T-helper 1 cell treated with Interleukin-12 subunit alpha and Interleukin-12 subunit beta and Interleukin-4 antibody, amounts not matched to agents 30 μg/mL and 1 μg/mL, for 36 hours (primary cell): Measurements from ENCODE around the gene GET3.
"Not testable (repeated sequence)": the region's sequence is repeated elsewhere in the genome, so short reads cannot be mapped to it uniquely, and the experiment has no call there.

Source experiments
- H3K27ac Mint-ChIP-seq: one replicate; pipeline ENCODE4 v1.8.0; 2021; ENCODE audit warnings: mild to moderate bottlenecking, mixed read lengths
- H3K27me3 Mint-ChIP-seq: one replicate; pipeline ENCODE4 v1.8.0; 2021; ENCODE audit warnings: low read depth, mixed read lengths
- H3K36me3 Mint-ChIP-seq: one replicate; pipeline ENCODE4 v1.8.0; 2021; ENCODE audit warnings: low read depth, mixed read lengths
- H3K4me1 Mint-ChIP-seq: one replicate; pipeline ENCODE4 v1.8.0; 2021; ENCODE audit warnings: low read depth, mixed read lengths
- H3K4me3 Mint-ChIP-seq: one replicate; pipeline ENCODE4 v1.8.0; 2021; ENCODE audit warnings: mild to moderate bottlenecking, moderate library complexity, mixed read lengths
- H3K9me3 Mint-ChIP-seq: one replicate; pipeline ENCODE4 v1.8.0; 2021; ENCODE audit warnings: mixed read lengths

The GET3 gene

DNA sequence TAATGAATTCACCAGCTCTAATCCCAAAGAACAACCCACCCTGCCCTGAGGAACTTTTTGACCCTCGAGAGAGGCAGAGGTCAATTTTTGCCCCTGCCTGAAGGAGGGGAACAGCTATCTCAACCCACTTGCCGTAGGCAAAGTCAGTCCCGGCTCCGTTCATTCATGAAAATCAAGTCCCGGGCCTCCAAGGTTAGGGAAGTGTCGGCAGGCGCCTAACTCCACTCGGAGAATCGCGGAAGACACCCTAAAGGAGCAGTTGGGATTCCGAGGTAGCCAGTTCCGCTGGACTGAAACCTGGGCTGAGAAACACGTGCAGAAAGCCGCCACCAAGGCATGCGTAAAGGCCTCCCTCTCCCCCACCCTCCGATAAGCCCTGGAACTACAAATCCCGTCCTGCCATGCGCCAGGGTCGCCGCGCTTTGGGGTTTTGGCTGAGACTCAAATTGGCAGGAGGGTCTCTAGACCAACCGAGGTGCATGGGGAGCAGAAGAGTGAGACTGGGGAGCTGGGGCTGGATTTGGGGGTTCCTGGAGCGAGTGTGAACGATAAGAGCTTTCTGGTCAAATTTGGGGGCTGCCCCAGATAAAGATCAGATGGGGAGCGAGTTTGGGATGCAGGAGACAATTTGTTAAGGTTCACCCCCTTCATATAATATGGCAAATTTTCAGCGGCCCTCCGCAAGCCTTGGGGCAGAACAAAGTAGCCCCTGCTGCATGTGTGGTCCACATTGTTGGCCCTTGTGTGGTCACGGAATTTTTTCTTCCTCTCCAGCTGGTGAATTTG is 13.5 kb upstream of the GET3 start, which contains the start of gene TNPO2:
TNPO2 (minus strand) TSS at position 292 of the 786 bp plus-strand sequence. CDS start 2,955 bp downstream, outside the sequence.
- H3K36me3 Mint-ChIP-seq: peaks cover 13% of the 10 kb centered on the region
- H3K4me1 Mint-ChIP-seq: peaks cover 26% of the 10 kb centered on the region

DNA sequence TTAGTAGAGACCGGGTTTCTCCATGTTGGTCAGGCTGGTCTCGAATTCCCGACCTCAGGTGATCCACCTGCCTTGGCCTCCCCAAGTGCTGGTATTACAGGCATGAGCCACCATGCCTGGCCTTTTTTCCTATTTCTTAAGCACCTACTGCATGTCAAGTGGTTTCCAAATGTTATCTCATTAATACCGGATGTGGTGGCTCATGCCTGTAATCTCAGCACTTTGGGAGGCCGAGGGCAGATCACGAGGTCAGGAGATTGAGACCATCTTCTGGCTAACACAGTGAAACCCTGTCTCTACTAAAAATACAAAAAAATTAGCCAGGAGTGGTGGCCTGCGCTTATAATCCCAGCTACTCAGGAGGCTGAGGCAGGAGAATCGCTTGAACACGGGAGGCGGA is 11.7 kb upstream of the GET3 start:
- not testable (repeated sequence) for H3K4me3 Mint-ChIP-seq, H3K9me3 Mint-ChIP-seq, H3K27ac Mint-ChIP-seq, H3K27me3 Mint-ChIP-seq
- Mint-ChIP-seq H3K4me1 (peaks cover 28% of the 10 kb centered on the region), H3K36me3 (peaks cover 22% of the 10 kb centered on the region)

More for the DNA sequence above, 13.5 kb upstream of the GET3 start, which contains the start of gene TNPO2:
- H3K27me3 Mint-ChIP-seq: no peaks in the 10 kb centered on the region
- H3K4me3 Mint-ChIP-seq: peak within 1 kb of the TSS; percentile 94
- peak within 1 kb of the TSS; percentile 89 for H3K27ac Mint-ChIP-seq
- no peaks in the 10 kb centered on the region for H3K9me3 Mint-ChIP-seq

DNA sequence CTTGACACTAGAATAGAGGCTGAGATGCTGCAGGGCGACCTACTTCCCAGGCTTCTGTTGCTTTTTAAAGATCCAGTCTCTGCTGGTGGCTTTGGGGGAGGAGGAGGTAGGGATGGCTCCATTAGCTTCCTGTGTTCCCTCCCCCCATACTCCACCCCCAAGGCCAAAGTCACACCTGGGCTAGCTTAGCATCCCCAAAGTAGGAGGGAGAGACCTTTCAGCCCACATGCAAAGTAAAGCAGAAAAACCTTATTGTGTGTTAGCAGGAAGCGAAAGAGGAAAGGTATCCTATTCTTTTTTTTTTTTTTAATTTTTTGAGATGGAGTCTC is 10.3 kb upstream of the GET3 start:
- Mint-ChIP-seq H3K27me3 (no peaks in the 10 kb centered on the region), H3K4me1 (peaks cover 22% of the 10 kb centered on the region), H3K4me3 (no peak overlapping the region), H3K27ac (no peak overlapping the region), H3K9me3 (no peaks in the 10 kb centered on the region), H3K36me3 (peaks cover 25% of the 10 kb centered on the region)

DNA sequence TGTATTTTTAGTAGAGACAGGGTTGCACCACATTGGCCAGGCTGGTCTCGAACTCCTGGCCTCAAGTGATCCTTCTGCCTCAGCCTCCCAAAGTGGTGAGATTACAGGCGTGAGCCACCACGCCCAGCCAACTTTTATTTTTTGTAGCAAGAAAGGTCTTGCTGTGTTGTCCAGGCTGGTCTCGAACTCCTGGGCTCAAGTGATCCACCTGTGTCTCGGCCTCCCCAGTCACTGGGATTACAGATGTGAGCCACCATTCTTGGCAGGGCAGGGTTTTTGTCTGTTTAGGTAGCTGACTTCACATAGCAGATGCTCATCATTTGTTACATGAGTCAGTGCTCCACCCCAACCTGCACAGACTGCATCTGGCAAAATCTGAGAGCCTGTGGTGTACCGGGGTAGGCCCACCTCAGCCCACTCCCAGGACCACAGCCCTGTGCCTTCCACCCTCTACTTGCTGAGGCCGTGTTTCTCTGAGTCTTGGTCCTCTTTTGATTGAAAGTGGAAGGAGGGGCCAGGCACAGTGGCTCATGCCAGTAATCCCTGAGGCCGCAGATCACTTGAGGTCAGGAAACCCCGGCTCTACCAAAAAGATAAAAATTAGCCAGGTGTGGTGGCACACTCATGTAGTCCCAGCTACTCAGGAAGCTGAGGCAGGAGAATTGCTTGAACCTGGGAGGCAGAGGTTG is 9.4 kb upstream of the GET3 start:
- Mint-ChIP-seq H3K27me3 (no peaks in the 10 kb centered on the region), H3K4me3 (no peak overlapping the region), H3K27ac (no peak overlapping the region), H3K36me3 (peaks cover 29% of the 10 kb centered on the region), H3K9me3 (no peaks in the 10 kb centered on the region), H3K4me1 (peaks cover 22% of the 10 kb centered on the region)

DNA sequence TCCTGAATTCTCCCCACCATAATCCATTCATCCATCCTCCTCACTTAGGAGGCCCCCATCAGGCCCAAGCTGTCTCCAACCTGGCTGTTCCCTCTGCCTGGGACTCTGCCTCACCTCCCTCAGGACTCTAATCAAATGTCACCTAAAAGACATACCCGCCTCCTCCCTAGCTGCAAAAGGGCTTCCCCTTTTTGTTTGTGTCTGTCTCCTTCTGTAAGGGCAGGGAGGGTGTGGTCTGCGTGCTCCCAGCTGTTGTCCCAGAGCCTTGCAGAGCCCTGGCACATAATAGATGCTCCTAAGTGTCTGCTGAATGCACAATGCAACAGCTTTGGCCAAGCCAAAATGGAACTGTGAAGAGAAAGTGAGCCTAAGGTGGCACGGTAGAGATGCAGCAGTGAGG is 7.2 kb upstream of the GET3 start:
- Mint-ChIP-seq H3K27me3 (no peaks in the 10 kb centered on the region), H3K4me1 (peaks cover 20% of the 10 kb centered on the region), H3K36me3 (peaks cover 30% of the 10 kb centered on the region), H3K27ac (no peak overlapping the region), H3K9me3 (no peaks in the 10 kb centered on the region), H3K4me3 (no peak overlapping the region)

DNA sequence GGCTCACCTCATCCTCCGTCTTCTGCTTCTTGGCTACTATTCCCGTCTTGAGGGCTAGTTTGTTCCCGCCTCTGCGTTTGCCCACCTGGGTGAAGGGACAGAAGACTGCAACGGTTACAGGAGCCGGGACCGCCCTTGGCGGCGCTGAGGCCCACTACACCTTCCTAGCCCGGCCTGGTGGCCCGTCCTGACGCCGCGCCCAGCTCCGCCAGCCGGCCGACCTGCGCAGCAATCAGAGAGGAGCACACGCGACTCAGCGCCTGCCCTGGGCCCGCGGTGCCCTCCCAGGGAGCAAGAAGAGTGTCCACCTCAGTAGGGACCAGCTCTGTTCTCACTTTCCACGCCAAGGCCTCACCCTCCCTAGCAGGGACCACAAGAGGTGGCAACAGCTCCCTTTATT is 6.0 kb upstream of the GET3 start:
- no peak overlapping the region for H3K4me3 Mint-ChIP-seq
- peaks cover 30% of the 10 kb centered on the region for H3K36me3 Mint-ChIP-seq
- no peak overlapping the region for H3K27ac Mint-ChIP-seq
- peaks cover 20% of the 10 kb centered on the region for H3K4me1 Mint-ChIP-seq
- no peaks in the 10 kb centered on the region for H3K9me3 Mint-ChIP-seq
- no peaks in the 10 kb centered on the region for H3K27me3 Mint-ChIP-seq

DNA sequence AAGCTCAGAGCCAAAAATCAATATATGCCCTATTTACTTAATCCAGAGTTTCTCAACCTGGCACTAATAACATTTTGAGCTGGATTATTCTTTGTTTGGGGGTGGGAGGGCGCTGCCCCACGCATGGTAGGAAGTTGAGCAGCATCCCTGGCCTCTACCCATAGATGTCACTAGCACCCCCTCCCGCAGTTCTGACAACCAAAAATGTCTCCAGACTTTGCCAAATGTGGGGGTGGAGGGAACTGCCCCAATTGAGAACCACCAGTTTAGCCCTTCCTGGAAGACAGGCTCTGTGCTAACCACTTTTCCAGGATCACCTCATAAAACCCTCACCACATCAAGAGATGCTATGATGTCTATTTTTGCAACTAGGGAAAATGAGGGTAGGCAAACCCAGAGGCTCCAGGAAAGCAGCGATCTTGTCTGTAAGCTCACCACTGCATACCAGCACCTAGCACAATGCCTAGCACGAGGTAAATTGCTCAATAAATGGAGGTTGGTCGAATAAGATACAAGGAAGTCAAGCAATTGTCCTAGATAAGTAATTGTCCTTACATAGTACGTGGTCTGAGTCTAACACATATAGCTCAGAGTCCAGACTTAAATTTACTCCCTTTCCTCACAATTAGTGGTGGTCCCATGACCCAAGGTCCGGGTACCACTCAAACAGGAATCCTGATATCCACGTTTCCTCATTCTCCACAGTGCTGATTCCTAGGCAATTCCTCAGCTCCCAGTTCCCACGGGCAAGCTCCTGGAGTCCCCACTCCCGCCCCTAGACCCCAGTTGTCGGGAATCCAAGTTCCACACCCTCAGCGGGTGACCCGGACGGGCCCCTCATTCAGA is 3.7 kb upstream of the GET3 start:
- Mint-ChIP-seq H3K27ac (peak overlapping the region; percentile 90), H3K4me1 (peaks cover 33% of the 10 kb centered on the region), H3K4me3 (peak overlapping the region; percentile 93), H3K9me3 (no peaks in the 10 kb centered on the region), H3K27me3 (no peaks in the 10 kb centered on the region), H3K36me3 (peaks cover 26% of the 10 kb centered on the region)

DNA sequence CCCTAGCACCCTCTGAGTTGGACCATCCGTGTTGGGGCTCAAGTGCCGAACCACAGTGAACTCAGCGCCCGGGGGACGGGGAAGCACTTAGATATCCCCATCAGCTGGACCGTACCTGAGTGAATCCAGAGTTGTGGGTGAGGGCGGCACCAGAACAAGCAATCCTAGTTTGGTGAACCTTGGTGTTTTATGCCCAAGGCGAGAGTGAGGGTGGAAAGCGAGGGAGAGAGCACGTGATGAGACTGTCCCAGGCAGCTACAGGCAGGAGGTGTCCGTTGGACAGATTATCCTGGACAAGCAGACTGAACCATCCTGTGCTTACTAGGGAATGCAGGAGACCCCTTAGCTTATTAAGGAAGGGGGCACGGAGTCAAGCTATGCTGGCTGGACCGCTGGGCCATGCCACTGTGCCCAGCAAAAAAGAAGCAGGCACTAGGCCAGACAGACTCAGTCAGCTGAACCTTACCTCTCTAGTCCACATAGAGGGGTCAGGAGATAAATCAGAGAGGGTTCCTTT is 596 bp downstream of the GET3 start:
- Mint-ChIP-seq H3K36me3 (peaks cover 17% of the 10 kb centered on the region), H3K9me3 (no peaks in the 10 kb centered on the region), H3K27ac (peak overlapping the region; percentile 96), H3K4me3 (peak overlapping the region; percentile 100), H3K4me1 (peaks cover 23% of the 10 kb centered on the region), H3K27me3 (no peaks in the 10 kb centered on the region)

DNA sequence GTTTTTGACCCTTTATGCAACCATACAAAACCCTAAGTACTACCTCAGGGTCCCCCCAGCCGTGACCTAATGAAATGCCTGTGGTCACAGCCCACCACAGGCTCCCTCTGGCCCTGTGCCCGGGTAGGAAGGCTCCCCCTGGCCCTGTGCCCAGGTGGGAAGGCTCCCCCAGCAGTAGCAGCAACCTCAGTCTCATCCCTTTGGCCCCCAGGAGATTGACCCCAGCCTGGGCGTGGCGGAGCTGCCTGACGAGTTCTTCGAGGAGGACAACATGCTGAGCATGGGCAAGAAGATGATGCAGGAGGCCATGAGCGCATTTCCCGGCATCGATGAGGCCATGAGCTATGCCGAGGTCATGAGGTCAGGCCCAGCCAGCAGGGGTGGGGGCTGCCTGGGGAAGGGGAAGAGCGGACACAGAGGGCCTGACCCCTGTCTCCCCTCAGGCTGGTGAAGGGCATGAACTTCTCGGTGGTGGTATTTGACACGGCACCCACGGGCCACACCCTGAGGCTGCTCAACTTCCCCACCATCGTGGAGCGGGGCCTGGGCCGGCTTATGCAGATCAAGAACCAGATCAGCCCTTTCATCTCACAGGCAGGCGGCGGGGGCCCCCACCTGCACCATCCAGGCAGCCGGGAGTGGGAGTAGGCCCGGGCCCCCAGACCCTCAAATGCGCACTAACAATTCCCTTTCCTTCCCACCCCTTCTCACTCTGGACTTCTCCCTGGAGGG is 8.0 kb downstream of the GET3 start:
- H3K9me3 Mint-ChIP-seq: peaks cover 11% of the 10 kb centered on the region
- peaks cover 42% of the 10 kb centered on the region for H3K36me3 Mint-ChIP-seq
- no peak overlapping the region for H3K27ac Mint-ChIP-seq
- H3K4me1 Mint-ChIP-seq: no peaks in the 10 kb centered on the region
- H3K4me3 Mint-ChIP-seq: no peak overlapping the region
- H3K27me3 Mint-ChIP-seq: peaks cover 4% of the 10 kb centered on the region

DNA sequence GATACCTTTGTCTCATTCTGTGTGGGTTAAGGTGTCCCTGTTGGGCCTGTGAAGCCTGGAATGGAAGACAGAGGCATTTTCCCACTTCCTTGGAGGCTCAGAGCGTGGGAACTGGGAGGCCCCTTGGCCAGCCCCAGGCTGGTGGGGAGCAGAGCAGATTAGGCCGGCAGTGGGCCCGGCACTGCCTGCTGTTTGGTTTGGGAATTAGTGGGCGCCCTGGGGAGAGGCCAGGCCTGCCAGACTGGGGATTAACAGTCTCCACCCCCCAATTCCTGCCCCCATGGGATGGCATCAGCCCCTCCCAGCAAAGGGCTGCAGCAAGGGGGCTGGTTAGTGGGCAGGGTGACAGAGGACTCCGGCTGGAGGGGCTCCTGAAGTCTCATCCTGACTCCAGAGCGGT is 11.2 kb downstream of the GET3 start:
- Mint-ChIP-seq H3K27ac (no peak overlapping the region), H3K27me3 (peaks cover 17% of the 10 kb centered on the region), H3K36me3 (peaks cover 30% of the 10 kb centered on the region), H3K4me3 (no peak overlapping the region), H3K9me3 (peaks cover 11% of the 10 kb centered on the region), H3K4me1 (no peaks in the 10 kb centered on the region)

DNA sequence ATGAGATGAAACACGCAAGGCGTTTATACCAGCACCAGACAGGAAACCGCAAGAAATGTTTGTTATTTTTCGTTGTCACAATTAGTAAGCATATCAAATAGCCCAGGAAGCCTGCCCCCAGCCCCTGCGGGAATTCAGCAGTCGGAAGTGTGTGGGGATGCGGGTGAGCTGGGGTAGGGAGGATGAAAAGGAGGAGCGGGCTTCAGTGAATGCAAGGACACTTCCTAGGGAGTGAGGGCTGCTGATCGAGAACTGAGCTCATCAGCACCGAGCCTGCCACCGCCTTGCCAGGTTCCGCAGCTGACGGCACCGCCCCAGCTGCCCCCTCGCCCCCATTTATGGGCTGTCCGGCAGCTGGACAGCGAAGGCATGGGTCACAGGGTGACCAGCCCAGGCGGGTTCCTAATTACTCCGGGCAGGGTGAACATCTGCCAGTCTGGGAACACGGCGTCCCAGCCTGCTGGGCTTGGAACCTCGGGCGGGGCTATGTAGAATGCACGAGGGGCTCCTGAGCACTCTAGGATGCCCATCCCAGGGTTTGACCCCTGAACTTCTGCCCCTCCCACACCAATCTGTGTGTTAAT is 12.7 kb downstream of the GET3 start:
- H3K36me3 Mint-ChIP-seq: peaks cover 24% of the 10 kb centered on the region
- no peak overlapping the region for H3K27ac Mint-ChIP-seq
- no peak overlapping the region for H3K4me3 Mint-ChIP-seq
- H3K27me3 Mint-ChIP-seq: peaks cover 17% of the 10 kb centered on the region
- peaks cover 11% of the 10 kb centered on the region for H3K9me3 Mint-ChIP-seq
- no peaks in the 10 kb centered on the region for H3K4me1 Mint-ChIP-seq

DNA sequence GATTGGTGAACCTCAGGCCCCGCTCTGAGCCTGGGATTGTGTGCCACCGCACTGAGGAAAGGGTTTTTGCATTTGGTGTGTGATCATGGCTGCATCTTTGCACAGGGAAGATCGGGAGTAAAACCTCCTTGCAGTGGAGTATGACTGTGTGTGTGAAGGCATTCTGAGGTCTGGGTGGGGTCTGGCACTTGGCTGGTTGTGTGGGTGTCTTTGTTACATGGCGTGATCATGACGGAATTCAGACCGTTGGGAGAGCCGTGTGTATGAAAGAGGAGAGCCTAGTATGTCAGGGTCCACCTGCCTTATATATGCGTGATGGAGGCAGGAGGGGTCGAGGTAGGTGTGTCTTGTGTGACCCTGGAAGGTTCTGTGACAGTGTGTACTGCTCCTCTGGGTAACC is 13.6 kb downstream of the GET3 start:
- Mint-ChIP-seq H3K27me3 (peaks cover 17% of the 10 kb centered on the region), H3K4me1 (no peaks in the 10 kb centered on the region), H3K36me3 (peaks cover 22% of the 10 kb centered on the region), H3K9me3 (peaks cover 11% of the 10 kb centered on the region), H3K4me3 (no peak overlapping the region), H3K27ac (no peak overlapping the region)

DNA sequence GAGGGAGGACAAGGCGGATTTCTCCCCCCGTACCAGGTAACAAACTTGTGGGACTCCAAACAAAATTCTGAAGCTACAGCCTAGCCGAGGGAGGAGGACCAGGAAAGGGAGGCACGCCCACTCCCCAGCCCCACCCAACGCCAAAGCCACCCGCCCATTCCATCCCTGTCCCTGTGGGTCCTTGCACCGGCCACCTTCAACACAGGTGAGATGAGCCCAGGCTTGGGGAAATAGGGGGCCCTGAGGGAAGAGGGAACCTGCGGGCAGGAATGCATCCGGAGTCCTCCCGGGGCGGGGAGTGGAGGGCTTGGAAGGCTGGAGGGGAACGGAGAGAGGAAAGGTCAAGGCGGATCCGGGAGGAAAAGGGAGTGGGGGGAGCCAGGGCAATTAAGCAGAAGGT is 14.3 kb downstream of the GET3 start, which contains the start of gene BEST2:
BEST2 (plus strand) TSS at position 157 of the 400 bp plus-strand sequence. CDS start 802 bp downstream, outside the sequence.
- H3K36me3 Mint-ChIP-seq: peaks cover 19% of the 10 kb centered on the region
- H3K9me3 Mint-ChIP-seq: peaks cover 11% of the 10 kb centered on the region
- H3K4me3 Mint-ChIP-seq: no peak within 1 kb of the TSS
- H3K27me3 Mint-ChIP-seq: peaks cover 17% of the 10 kb centered on the region
- H3K27ac Mint-ChIP-seq: no peak within 1 kb of the TSS
- no peaks in the 10 kb centered on the region for H3K4me1 Mint-ChIP-seq
